Measurements from ENCODE around the gene DOCK1.

The DOCK1 gene

GRCh38 chr10:127440371-127440770, 535.1 kb downstream of the DOCK1 start:
- no peak for DNase-seq

- no peak for DNase-seq
Measured at GRCh38 chr10:127441350-127442219, 536.4 kb downstream of the DOCK1 start.

DNA sequence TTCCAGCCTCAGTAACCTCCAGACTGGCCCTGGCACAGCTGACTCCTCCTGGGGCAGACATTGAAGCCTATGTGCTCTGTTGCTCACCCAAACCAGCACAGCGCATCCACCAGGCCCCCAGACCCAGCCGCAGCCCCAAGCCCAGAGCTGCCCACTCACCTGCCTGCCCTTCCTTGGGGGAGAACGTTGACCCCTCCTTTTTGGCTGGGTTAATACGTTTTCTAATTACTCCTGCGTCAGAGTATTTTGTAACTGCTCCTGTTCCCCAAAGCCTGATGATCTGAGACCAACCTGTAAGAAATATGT, 536.9 kb downstream of the DOCK1 start:
- DNase-seq = no peak

DNA sequence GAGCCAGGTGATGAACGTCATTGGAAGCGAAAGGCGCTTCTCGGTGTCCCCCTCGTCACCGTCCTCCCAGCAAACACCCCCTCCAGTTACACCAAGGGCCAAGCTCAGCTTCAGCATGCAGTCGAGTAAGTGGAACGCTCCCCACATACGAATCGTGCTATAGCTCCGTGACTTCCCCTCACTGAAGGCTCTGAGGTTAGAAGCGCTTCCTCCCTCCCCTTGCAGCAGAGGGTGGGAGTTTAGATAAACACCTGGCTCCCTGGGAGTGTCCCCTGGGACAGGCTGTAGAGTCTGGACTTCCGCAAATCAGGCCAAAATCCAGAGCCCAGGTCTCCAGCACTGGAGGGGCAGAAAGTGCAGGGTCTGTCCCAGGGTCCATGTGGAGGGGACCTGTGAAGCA, 538.9 kb downstream of the DOCK1 start:
- no peak for DNase-seq

GRCh38 chr10:127447197-127447596, 542.0 kb downstream of the DOCK1 start:
- no peak for DNase-seq

- no peak for DNase-seq
Measured at GRCh38 chr10:127449490-127449889, 544.3 kb downstream of the DOCK1 start.

DNA sequence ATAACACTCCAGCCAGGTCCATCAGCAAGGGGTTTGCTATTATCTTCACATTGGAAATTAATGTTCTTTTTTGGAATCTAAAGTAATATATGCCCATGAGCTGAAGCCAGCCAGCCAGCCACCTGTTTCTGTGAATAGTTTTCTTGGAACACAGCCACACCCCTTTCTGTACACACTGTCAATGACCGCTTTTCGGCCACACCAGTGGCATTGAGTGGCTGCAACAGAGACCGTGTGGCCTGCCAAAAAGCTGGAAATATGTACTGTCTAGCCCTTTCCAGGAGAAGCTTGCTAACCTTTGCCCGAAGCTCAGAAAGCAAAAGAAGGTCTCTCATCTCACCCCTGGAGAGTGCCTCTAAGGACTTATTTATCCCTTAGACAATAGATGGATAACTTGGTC, 545.4 kb downstream of the DOCK1 start:
- DNase-seq = no peak

DNA sequence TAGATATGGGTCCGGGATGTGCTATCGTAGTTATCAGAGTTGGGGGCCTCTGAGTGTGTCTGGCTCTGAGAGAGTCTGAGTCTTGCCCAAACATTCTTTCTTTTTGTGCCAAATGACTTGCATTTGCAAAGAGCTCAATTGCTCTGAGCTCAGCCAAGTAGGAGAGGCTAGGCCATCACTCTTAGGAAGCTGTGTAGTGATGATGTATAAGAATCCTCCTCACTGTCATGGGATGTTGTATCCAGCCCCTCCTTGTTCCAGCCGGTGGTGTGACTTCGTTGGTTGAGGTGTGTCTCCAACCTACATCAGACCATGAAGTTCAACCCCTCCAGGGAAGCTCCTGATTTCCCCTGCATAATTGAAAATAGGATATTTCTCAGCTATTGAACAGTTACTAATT, 546.4 kb downstream of the DOCK1 start:
- no peak for DNase-seq

- no peak for DNase-seq
Measured at GRCh38 chr10:127452568-127452967, 547.3 kb downstream of the DOCK1 start.

- DNase-seq = no peak
Measured at GRCh38 chr10:127453706-127454105, 548.5 kb downstream of the DOCK1 start.

- DNase-seq = no peak
Measured at GRCh38 chr10:127456122-127456521, 550.9 kb downstream of the DOCK1 start.

- DNase-seq = no peak
Measured at GRCh38 chr10:127458016-127458810, 553.0 kb downstream of the DOCK1 start.

DNA sequence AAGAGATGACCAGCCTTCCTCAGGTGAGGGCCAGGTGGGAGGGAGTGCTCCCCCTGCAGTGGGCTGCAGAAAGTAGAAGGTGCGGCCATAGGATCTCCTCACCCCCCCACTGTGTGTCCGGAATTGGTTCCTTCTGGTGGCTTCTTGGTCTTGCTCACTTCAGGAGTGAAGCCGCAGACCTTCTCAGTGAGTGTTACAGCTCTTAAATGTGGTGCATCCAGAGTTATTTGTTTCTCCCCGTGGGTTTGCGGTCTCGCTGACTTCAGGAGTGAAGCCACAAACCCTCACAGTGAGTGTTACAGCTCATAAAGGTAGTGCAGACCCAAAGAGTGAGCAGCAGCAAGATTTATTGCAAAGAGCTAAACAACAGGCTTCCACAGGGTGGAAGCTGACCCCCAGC, 553.6 kb downstream of the DOCK1 start:
- no peak for DNase-seq

- no peak for DNase-seq
Measured at GRCh38 chr10:127459918-127460317, 554.7 kb downstream of the DOCK1 start.

- DNase-seq = no peak
Measured at GRCh38 chr10:127462643-127463295, 557.5 kb downstream of the DOCK1 start.

- DNase-seq = no peak
Measured at GRCh38 chr10:127463548-127463947, 558.3 kb downstream of the DOCK1 start.

- no peak for DNase-seq
Measured at GRCh38 chr10:127464561-127464960, 559.3 kb downstream of the DOCK1 start.

- no peak for DNase-seq
Measured at GRCh38 chr10:127467811-127468210, 562.6 kb downstream of the DOCK1 start.

DNA sequence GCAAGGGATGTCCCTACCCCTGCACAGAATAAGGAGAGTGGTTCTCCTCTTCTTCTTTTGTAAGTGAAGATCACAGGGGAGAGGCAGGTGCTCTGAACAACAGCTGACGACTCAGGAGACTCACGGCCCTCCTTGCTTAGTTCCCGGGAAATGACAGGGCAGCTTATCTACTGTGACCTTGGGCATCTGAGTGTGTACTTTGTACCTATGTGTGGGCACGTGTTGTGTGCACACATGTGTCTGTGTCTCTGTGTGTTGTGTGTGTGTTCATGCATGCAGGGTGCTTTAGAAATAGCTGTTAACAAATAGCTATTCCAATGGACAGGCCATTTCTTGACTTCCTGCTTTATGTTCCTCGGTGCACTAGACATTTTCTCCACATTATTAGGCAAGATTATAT, 563.4 kb downstream of the DOCK1 start:
- DNase-seq = no peak

- DNase-seq = no peak
Measured at GRCh38 chr10:127470911-127471310, 565.7 kb downstream of the DOCK1 start.

DNA sequence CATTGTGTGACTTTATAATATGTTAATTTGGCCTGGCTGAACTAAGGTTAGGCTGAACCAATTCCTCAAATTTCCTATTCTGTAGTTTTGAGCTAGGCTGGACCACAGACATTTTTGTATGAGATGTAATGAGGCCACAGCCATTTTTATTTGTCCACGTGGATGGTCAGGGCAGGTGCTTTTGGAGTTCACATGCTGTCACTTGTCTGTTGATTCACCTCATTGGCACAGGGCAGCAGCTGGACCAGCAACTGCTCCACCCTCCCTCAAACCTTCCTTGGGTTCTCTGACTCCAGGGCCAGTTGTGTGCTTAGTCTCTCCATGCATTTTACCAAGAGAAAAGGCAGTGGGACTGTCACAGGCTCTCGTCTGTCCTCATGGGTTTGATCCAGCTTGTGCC, 567.7 kb downstream of the DOCK1 start:
- DNase-seq = no peak

DNA sequence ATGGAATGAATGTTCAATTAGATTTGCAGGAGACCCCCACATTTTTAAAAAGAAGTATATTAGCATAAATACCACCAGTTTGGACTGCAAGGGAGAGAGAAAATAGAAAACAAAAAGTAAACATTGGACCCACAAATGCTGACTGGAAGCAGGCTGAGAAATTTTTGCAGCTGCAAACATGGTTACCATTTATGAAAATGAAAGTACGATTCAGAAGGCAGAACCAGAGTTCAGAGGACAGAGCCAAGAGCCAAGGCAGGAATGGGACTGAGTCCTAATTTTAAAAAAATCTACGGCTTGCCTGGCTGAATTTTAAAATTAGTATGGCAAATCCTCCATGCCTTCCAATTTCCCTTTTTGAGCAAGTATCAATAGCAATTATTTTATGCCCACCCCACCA, 569.3 kb downstream of the DOCK1 start:
- DNase-seq = no peak

- no peak for DNase-seq
Measured at GRCh38 chr10:127485153-127485857, 580.1 kb downstream of the DOCK1 start.
